Measurements from ENCODE around the gene TRIM66.

Gene TRIM66

GRCh38 chr11:8688414-8689362 lies 6.2 kb upstream of the TRIM66 start:
- Histone ChIP-seq H3K36me3 (ENCODE audit: insufficient read depth, low read length) (peaks cover 28% of the 10 kb centered on the region; the same call in 1 of the 2 replicates), H4K20me1 (ENCODE audit: insufficient read depth, low read length, poor library complexity, severe bottlenecking) (peaks cover 26% of the 10 kb centered on the region), H3K9ac (ENCODE audit: low read depth, low read length, poor library complexity, severe bottlenecking) (peak overlapping the region; percentile 83), H3K4me1 (ENCODE audit: insufficient read depth, low read length, poor library complexity, severe bottlenecking) (peaks cover 40% of the 10 kb centered on the region), H2AFZ (ENCODE audit: low read length) (peak overlapping the region; percentile 86), H3K27me3 (ENCODE audit: insufficient read depth, low read length, poor library complexity, severe bottlenecking) (no peaks in the 10 kb centered on the region), H3F3A (ENCODE audit: low read depth) (peaks cover 8% of the 10 kb centered on the region), H3K4me2 (ENCODE audit: low read depth, low read length, poor library complexity, severe bottlenecking) (peak overlapping the region; percentile 89), H3K9me3 (ENCODE audit: insufficient read depth, low read depth, low read length) (no peaks in the 10 kb centered on the region), H3K4me3 (ENCODE audit: low read length, poor library complexity, severe bottlenecking) (peak overlapping the region; percentile 91), H3K79me2 (ENCODE audit: insufficient read depth, low read length) (peaks cover 51% of the 10 kb centered on the region), H3K9me2 (replicated peaks; ENCODE audit: low read depth, low read length) (no peaks in the 10 kb centered on the region)
- TF ChIP-seq CTCF (conservative IDR thresholded peaks at IDR 0.05; ENCODE audit: low read length) = peak; percentile 15; the same call in 1 of the 2 replicates
- TF ChIP-seq EZH2phosphoT487 (IDR thresholded peaks at IDR 0.05; ENCODE audit: borderline replicate concordance) = no peak

- no peak overlapping the region for H3K4me3 ChIP-seq (ENCODE audit: low read length, poor library complexity, severe bottlenecking)
- peaks cover 8% of the 10 kb centered on the region for H3F3A ChIP-seq (ENCODE audit: low read depth)
Measured at GRCh38 chr11:8686325-8686724, 3.9 kb upstream of the TRIM66 start.

GRCh38 chr11:8685820-8686219 lies 3.4 kb upstream of the TRIM66 start:
- peaks cover 74% of the 10 kb centered on the region for H3K79me2 ChIP-seq (ENCODE audit: insufficient read depth, low read length)
- peaks cover 6% of the 10 kb centered on the region for H3K27me3 ChIP-seq (ENCODE audit: insufficient read depth, low read length, poor library complexity, severe bottlenecking)
- no peaks in the 10 kb centered on the region for H3K9me2 ChIP-seq (replicated peaks; ENCODE audit: low read depth, low read length)
- no peaks in the 10 kb centered on the region for H3K9me3 ChIP-seq (ENCODE audit: insufficient read depth, low read depth, low read length)
- TF ChIP-seq EZH2phosphoT487 (IDR thresholded peaks at IDR 0.05; ENCODE audit: borderline replicate concordance) = no peak
- no peak for TF ChIP-seq CTCF (conservative IDR thresholded peaks at IDR 0.05; ENCODE audit: low read length)
- peaks cover 28% of the 10 kb centered on the region; the same call in 1 of the 2 replicates for H3K36me3 ChIP-seq (ENCODE audit: insufficient read depth, low read length)
- no peak overlapping the region for H3K9ac ChIP-seq (ENCODE audit: low read depth, low read length, poor library complexity, severe bottlenecking)
- H3K4me3 ChIP-seq (ENCODE audit: low read length, poor library complexity, severe bottlenecking) = no peak overlapping the region
- peaks cover 37% of the 10 kb centered on the region for H4K20me1 ChIP-seq (ENCODE audit: insufficient read depth, low read length, poor library complexity, severe bottlenecking)
- H3K4me2 ChIP-seq (ENCODE audit: low read depth, low read length, poor library complexity, severe bottlenecking) = peak overlapping the region; percentile 89
- peaks cover 49% of the 10 kb centered on the region for H3K4me1 ChIP-seq (ENCODE audit: insufficient read depth, low read length, poor library complexity, severe bottlenecking)
- no peak overlapping the region for H2AFZ ChIP-seq (ENCODE audit: low read length)
- peaks cover 8% of the 10 kb centered on the region for H3F3A ChIP-seq (ENCODE audit: low read depth)

More at GRCh38 chr11:8686325-8686724, 3.9 kb upstream of the TRIM66 start:
- Histone ChIP-seq H3K9me3 (ENCODE audit: insufficient read depth, low read depth, low read length) (no peaks in the 10 kb centered on the region), H3K9me2 (replicated peaks; ENCODE audit: low read depth, low read length) (no peaks in the 10 kb centered on the region), H3K27me3 (ENCODE audit: insufficient read depth, low read length, poor library complexity, severe bottlenecking) (peaks cover 6% of the 10 kb centered on the region), H3K4me2 (ENCODE audit: low read depth, low read length, poor library complexity, severe bottlenecking) (no peak overlapping the region), H3K79me2 (ENCODE audit: insufficient read depth, low read length) (peaks cover 73% of the 10 kb centered on the region), H4K20me1 (ENCODE audit: insufficient read depth, low read length, poor library complexity, severe bottlenecking) (peaks cover 37% of the 10 kb centered on the region), H3K36me3 (ENCODE audit: insufficient read depth, low read length) (peaks cover 28% of the 10 kb centered on the region; the same call in 1 of the 2 replicates), H3K4me1 (ENCODE audit: insufficient read depth, low read length, poor library complexity, severe bottlenecking) (peaks cover 49% of the 10 kb centered on the region), H3K9ac (ENCODE audit: low read depth, low read length, poor library complexity, severe bottlenecking) (no peak overlapping the region), H2AFZ (ENCODE audit: low read length) (no peak overlapping the region)
- TF ChIP-seq EZH2phosphoT487 (IDR thresholded peaks at IDR 0.05; ENCODE audit: borderline replicate concordance) (no peak), CTCF (conservative IDR thresholded peaks at IDR 0.05; ENCODE audit: low read length) (no peak)

Data from Loucy (cell line).